CD8-positive, alpha-beta memory T cell (primary cell): ENCODE data around the gene SAE1. TPM values are rescaled to one million over a fixed set of nuclear protein-coding genes. Genes with fewer than 3 reads are reported as not detected.

ENCODE experiments used
- CTCF ChIA-PET: fragments of 350-600 bp; sonication (Branson Sonifier 250); formaldehyde crosslinking; loops from one replicate; lab custom pipeline; 2021; ENCODE audit warnings: antibody characterized with exemption; lab: Charles Lee
- POLR2A ChIA-PET: fragments of 350-600 bp; sonication (Branson Sonifier 250); formaldehyde crosslinking; loops from one replicate; lab custom pipeline; 2021; ENCODE audit warnings: antibody characterized with exemption; lab: Charles Lee
- DNase-seq, 5 donors: peaks; one replicate each; pipeline versions ENCODE4 v3.0.0 to v3.0.0-alpha.2; 2020 to 2022; ENCODE audit warnings: mixed read lengths in 1 of 5
- H3K27ac ChIP-seq: one replicate; pipeline ENCODE4 v1.7.0; 2013; ENCODE audit warnings: low read depth, mild to moderate bottlenecking, low read length, moderate library complexity
- H3K27me3 ChIP-seq: 2 replicates; pipeline ENCODE4 v1.7.0; 2013; ENCODE audit warnings: low read length, mild to moderate bottlenecking; ENCODE audit not compliant: insufficient read depth, poor library complexity, severe bottlenecking
- H3K36me3 ChIP-seq: 2 replicates; pipeline ENCODE4 v1.7.0; 2013; ENCODE audit warnings: mild to moderate bottlenecking, low read length, moderate library complexity; ENCODE audit not compliant: insufficient read depth
- H3K4me1 ChIP-seq: 2 replicates; pipeline ENCODE4 v1.7.0; 2013; ENCODE audit warnings: mild to moderate bottlenecking, low read length, moderate library complexity; ENCODE audit not compliant: insufficient read depth
- H3K4me3 ChIP-seq: 2 replicates; pipeline ENCODE4 v1.7.0; 2013; ENCODE audit warnings: mild to moderate bottlenecking, low read length
- H3K9me3 ChIP-seq: 2 replicates; pipeline ENCODE4 v1.7.0; 2013; ENCODE audit warnings: mild to moderate bottlenecking, low read length
- H3K27ac Mint-ChIP-seq, 8 donors: one replicate each; pipeline ENCODE4 v1.8.0; 2020 to 2021; ENCODE audit warnings: mixed read lengths in 8 of 8, mild to moderate bottlenecking in 6 of 8, inconsistent platforms in 3 of 8, moderate library complexity in 3 of 8
- H3K27me3 Mint-ChIP-seq, 2 donors: one replicate each; pipeline ENCODE4 v1.8.0; 2020 to 2021; ENCODE audit warnings: mixed read lengths in 2 of 2, mild to moderate bottlenecking in 1 of 2, moderate library complexity in 1 of 2
- H3K36me3 Mint-ChIP-seq, 3 donors: one replicate each; pipeline ENCODE4 v1.8.0; 2020 to 2021; ENCODE audit warnings: mixed read lengths in 3 of 3, inconsistent platforms in 1 of 3, mild to moderate bottlenecking in 1 of 3
- H3K4me1 Mint-ChIP-seq, 3 donors: one replicate each; pipeline ENCODE4 v1.8.0; 2020 to 2021; ENCODE audit warnings: mixed read lengths in 3 of 3, inconsistent platforms in 1 of 3, mild to moderate bottlenecking in 1 of 3
- H3K4me3 Mint-ChIP-seq, 7 donors: one replicate each; pipeline ENCODE4 v1.8.0; 2020 to 2021; ENCODE audit warnings: mixed read lengths in 7 of 7, mild to moderate bottlenecking in 6 of 7, moderate library complexity in 4 of 7, inconsistent platforms in 2 of 7
- H3K9me3 Mint-ChIP-seq, 5 donors: one replicate each; pipeline ENCODE4 v1.8.0; 2020 to 2022; ENCODE audit warnings: mixed read lengths in 5 of 5, mild to moderate bottlenecking in 3 of 5, moderate library complexity in 2 of 5, inconsistent platforms in 1 of 5
- polyA plus RNA-seq: library from polyadenylated mRNA; unstranded; fragments of 300-500 nt; fragmentation: Illumina TruSeq; gene quantifications from one replicate; pipeline ENCODE4 v1.2.3, GENCODE V29; 2021
- total RNA-seq, 2 experiments: library from RNA; stranded (reverse); gene quantifications; one replicate each; pipeline ENCODE4 v1.2.3, GENCODE V29; 2021

Gene SAE1
- total and polyA plus RNA-seq, 3 experiments from 2014 or later, result 107 to 172 (median 167) TPM

DNA sequence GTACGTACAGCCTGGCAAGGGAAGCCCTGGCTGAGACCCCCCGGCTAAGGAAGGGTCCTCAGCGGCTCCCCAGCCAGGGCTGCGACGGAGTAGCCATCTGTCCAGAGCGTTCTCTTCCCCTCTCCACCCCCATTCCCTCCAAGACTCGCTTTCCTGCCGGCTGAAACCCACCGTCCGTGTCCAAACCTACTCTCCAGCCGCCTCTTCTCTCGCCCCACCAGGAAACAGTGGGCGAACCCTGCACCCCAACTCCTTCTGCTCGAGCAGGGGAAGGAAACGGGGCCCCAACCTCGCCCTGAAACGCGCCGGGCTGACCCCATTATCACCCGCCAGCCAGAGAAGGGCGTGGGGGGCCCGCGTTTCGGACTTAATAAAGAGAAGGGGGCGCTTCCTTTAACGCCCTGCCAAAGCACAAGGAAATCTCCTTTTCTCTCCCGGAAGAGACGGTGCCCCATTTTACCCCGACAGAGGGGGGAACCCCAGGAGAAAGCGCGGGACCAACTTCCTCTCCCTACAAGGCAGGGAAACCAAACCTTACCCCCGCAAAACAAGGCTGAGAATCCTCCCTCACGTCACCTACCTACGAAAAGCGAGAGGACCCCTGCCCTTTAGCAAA, 19.5 kb upstream of the SAE1 start:
- Mint-ChIP-seq H3K9me3 (no peaks in the 10 kb centered on the region), H3K36me3 (peaks cover 5 to 27% (median 6%) of the 10 kb centered on the region in 3 donors), H3K4me1 (peaks cover 52 to 56% (median 55%) of the 10 kb centered on the region in 3 donors), H3K27me3 (no peaks in the 10 kb centered on the region), H3K27ac (peak overlapping the region; percentile 88 to 100 (median 96)), H3K4me3 (peak overlapping the region; percentile 95 to 100 (median 97))
- CTCF ChIA-PET, result interaction anchor here (0.8 to 1.5 kb wide), 3 partner anchors 32 to 133 kb away, joined by 3 to 5 read pairs (median 3); no protein-coding TSS in a partner anchor
- no peaks in the 10 kb centered on the region for H3K9me3 ChIP-seq
- peak overlapping the region; percentile 99 for H3K27ac ChIP-seq
- POLR2A ChIA-PET, result interaction anchor here (0.6 to 3.0 kb wide), 6 partner anchors 15 to 163 kb away, joined by 3 to 24 read pairs (median 4); no protein-coding TSS in a partner anchor
- peaks cover 51% of the 10 kb centered on the region for H3K4me1 ChIP-seq
- no peaks in the 10 kb centered on the region for H3K27me3 ChIP-seq
- H3K36me3 ChIP-seq, result peaks cover 8% of the 10 kb centered on the region
- peak; percentile 30 to 59 (median 48) for DNase-seq
- peak overlapping the region; percentile 96 for H3K4me3 ChIP-seq

DNA sequence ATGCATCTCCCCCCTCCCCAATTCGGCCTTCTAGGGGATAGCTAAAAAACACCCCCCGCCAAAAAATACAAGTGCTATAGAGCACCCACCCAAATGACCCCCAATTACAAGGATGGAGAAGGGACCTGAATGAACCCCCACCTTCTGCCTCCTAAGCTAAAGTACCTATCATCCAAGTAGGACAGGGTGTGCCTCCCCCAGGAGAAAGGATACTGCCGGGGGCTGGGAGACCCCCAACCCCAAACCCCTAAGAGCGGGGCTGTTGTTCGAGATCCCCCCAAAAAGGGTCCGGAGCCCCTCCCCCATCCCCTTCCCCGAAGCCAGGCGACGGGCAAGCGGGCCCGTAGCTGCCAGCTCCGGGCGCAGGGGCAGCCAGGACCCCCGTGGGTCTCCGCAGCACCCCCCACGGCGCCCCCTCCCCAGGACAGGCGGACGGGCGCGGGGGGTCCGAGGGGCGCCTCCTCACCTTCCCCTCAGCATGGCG, 18.9 kb upstream of the SAE1 start:
- peak overlapping the region; percentile 95 to 100 (median 97) for H3K4me3 Mint-ChIP-seq
- H3K4me1 Mint-ChIP-seq, result peaks cover 47 to 50% (median 49%) of the 10 kb centered on the region in 3 donors
- peaks cover 8% of the 10 kb centered on the region for H3K36me3 ChIP-seq
- H3K9me3 ChIP-seq, result no peaks in the 10 kb centered on the region
- no peaks in the 10 kb centered on the region for H3K9me3 Mint-ChIP-seq
- H3K36me3 Mint-ChIP-seq, result peaks cover 5 to 27% (median 6%) of the 10 kb centered on the region in 3 donors
- H3K4me3 ChIP-seq, result peak overlapping the region; percentile 96
- peak overlapping the region; percentile 99 to 100 (median 100) for H3K27ac Mint-ChIP-seq
- DNase-seq, result no peak
- POLR2A ChIA-PET, result interaction anchor here (0.5 to 3.0 kb wide), 9 partner anchors 16 to 1645 kb away, joined by 3 to 24 read pairs (median 5); partner anchors contain the start of gene INAFM1
- H3K4me1 ChIP-seq, result peaks cover 45% of the 10 kb centered on the region
- no peaks in the 10 kb centered on the region for H3K27me3 Mint-ChIP-seq
- CTCF ChIA-PET, result interaction anchor here (0.8 to 2.1 kb wide), 3 partner anchors 17 to 132 kb away, joined by 3 to 16 read pairs (median 5); no protein-coding TSS in a partner anchor
- H3K27me3 ChIP-seq, result no peaks in the 10 kb centered on the region
- H3K27ac ChIP-seq, result peak overlapping the region; percentile 99

DNA sequence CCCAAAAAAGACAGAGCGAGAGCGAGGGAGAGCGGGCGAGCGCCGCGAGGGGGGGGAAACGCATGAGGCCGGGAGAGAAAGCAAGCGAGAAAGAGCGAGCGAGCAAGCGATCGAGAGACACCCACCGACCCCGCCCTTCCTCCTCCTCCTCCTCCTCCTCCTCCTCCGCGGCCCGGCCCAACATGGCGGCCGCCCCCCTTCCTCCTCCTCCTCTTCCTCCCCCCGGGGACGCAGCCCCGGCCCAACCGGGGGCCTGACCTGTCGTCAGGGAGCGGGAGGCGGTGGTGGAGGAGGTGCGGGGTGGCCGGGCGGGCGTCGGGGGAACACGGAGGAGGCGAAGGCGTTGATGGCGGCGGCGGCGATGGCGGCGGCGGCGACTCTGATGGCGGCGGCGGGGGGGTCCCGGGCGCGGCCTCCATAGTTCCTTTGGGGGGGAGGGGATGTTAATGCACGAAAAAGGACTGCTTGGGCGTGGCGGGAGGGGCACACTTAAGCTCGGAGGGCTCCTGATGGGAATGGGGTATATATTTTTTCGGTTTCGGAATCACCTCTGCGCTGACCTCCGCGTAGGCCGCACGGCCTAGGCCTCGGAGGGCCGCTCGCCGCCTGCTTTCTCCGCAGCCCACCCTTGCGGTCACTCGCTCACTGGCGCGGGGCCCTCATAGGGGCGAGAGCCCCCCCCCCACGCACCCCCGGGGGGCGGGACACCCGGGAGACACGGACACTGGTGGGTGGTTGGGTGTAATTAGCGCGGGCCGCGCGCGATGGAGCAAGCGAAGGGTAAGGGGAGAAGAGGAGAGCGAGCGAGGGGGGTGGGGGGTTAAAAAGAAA, 18.3 kb upstream of the SAE1 start:
- H3K36me3 ChIP-seq, result peaks cover 8% of the 10 kb centered on the region
- Mint-ChIP-seq H3K27ac (peak overlapping the region; percentile 99 to 100 (median 100)), H3K36me3 (peaks cover 5 to 27% (median 6%) of the 10 kb centered on the region in 3 donors), H3K4me3 (peak overlapping the region; percentile 95 to 100 (median 97)), H3K4me1 (peaks cover 41 to 43% (median 42%) of the 10 kb centered on the region in 3 donors), H3K9me3 (no peaks in the 10 kb centered on the region), H3K27me3 (no peaks in the 10 kb centered on the region)
- H3K27ac ChIP-seq, result peak overlapping the region; percentile 99
- H3K4me1 ChIP-seq, result peaks cover 39% of the 10 kb centered on the region
- H3K4me3 ChIP-seq, result peak overlapping the region; percentile 96
- ChIA-PET CTCF (interaction anchor here (0.6 to 4.5 kb wide), 11 partner anchors 12 to 257 kb away, joined by 3 to 22 read pairs (median 4); no protein-coding TSS in a partner anchor), POLR2A (interaction anchor here (0.5 to 3.0 kb wide), 26 partner anchors 9 to 1646 kb away, joined by 3 to 24 read pairs (median 6); partner anchors contain the start of genes CCDC9, DHX34, INAFM1 and SAE1)
- H3K27me3 ChIP-seq, result no peaks in the 10 kb centered on the region
- DNase-seq, result peak; percentile 81 to 92 (median 85)
- no peaks in the 10 kb centered on the region for H3K9me3 ChIP-seq

DNA sequence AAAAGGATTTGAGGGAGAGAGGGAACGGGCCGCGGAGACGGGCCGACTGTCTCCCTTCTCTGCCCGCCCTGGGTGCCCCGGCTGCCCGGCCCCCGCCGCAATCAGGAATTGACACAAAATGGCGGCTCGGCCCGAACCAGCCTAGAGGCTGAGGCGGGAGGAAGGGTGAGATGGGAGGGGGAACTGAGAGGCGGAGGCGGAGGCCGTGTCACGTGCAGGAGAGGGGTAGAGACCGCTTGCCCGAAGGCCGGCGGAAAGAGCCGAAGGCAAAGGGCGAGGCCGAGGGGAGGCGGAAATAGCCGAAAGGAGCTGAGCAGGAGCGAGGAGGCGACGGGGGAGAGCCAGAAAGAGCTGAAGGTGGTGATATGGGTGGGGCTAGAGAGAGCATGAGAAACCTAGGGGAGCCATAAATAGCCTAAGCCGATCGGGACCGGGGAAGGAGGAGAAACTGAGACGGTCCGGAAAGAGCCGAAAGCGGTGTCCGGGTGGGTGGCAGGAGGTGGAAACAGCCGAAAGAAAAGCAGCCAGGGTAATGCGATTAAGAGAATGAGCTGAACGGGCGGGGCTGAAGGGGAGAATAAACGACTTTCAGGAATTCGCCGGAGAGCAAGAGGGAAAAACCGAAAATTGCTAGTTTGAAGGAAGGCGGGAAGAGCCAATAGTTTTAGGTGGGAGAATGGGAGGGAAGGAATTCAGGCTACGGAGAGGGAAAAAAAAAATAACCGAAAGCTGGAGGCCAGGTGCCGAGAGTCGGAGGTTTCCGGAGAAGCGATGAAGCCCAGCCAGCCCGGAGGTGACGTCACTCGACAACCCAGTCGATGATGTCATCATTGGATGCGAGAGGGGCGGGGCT, 17.4 kb upstream of the SAE1 start, which contains the start of gene ZC3H4:
Gene ZC3H4 (minus strand): TSS at position 780 of the 853 bp plus-strand sequence. CDS start 1,192 bp downstream, outside the sequence.
- ChIA-PET POLR2A (interaction anchor here (0.5 to 3.0 kb wide), 43 partner anchors 9 to 1463 kb away, joined by 3 to 24 read pairs (median 4); partner anchors contain the start of genes ARHGAP35, CCDC9, DHX34 and INAFM1), CTCF (interaction anchor here (0.6 to 4.5 kb wide), 20 partner anchors 9 to 257 kb away, joined by 3 to 22 read pairs (median 4); partner anchors contain the start of genes CCDC9 and SAE1)
- peak within 1 kb of the TSS; percentile 84 for H3K4me3 ChIP-seq
- H3K4me1 Mint-ChIP-seq, result peaks cover 32 to 35% (median 34%) of the 10 kb centered on the region in 3 donors
- H3K9me3 ChIP-seq, result no peaks in the 10 kb centered on the region
- H3K27me3 ChIP-seq, result no peaks in the 10 kb centered on the region
- H3K4me1 ChIP-seq, result peaks cover 30% of the 10 kb centered on the region
- H3K36me3 Mint-ChIP-seq, result peaks cover 5 to 27% (median 6%) of the 10 kb centered on the region in 3 donors
- H3K27ac Mint-ChIP-seq, result peak within 1 kb of the TSS; percentile 99 to 100 (median 100)
- H3K27ac ChIP-seq, result peak within 1 kb of the TSS; percentile 99
- DNase-seq, result peak; percentile 99 to 100 (median 100)
- H3K4me3 Mint-ChIP-seq, result peak within 1 kb of the TSS; percentile 95 to 100 (median 97)
- peaks cover 8% of the 10 kb centered on the region for H3K36me3 ChIP-seq
- no peaks in the 10 kb centered on the region for H3K27me3 Mint-ChIP-seq
- H3K9me3 Mint-ChIP-seq, result no peaks in the 10 kb centered on the region

DNA sequence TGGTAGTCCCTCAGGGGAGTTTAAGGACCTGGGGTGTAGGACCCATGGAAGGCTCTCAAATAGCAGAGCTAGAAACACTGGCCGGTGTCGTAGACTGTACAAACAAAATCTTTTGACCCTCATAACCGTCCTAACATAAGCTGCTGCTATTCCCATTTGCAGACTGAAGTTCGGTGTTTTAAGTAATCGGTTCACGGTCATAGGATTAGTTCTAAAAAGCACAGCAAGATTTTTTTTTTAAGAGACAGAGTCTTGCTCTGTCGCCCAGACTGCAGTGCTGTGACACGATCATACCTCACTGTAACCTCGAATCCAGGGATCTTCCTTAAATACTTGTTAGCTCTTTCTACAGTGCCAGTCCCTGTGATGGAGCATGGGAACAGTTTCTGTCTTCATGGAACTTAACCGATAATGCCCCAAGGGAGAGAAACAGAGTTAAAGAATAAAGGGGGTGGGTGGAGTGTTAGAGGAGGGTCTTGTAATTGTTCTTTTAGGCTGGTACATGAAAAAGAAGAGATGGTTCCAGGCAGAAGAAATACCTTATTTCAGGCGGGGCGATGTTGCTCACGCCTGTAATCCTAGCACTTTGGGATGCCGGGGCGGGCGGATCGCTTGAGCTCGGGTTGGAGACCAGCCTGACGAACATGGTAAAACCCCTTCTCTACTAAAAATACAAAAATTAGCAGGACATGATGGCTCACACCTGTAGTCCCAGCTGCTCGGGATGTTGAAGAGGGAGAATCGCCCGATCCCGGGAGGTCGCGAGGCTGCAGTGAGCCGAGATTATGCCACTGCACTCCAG, 16.6 kb upstream of the SAE1 start:
- Histone ChIP-seq H3K36me3 (peaks cover 8% of the 10 kb centered on the region), H3K4me1 (peaks cover 22% of the 10 kb centered on the region), H3K9me3 (no peaks in the 10 kb centered on the region), H3K27ac (peak overlapping the region; percentile 99), H3K4me3 (peak overlapping the region; percentile 84), H3K27me3 (no peaks in the 10 kb centered on the region)
- CTCF ChIA-PET, result interaction anchor here (0.7 to 4.5 kb wide), 18 partner anchors 9 to 142 kb away, joined by 3 to 22 read pairs (median 4); partner anchors contain the start of genes CCDC9 and SAE1
- Mint-ChIP-seq H3K4me1 (peaks cover 25 to 27% (median 25%) of the 10 kb centered on the region in 3 donors), H3K27me3 (no peaks in the 10 kb centered on the region), H3K9me3 (no peaks in the 10 kb centered on the region), H3K27ac (peak overlapping the region; percentile 99 to 100 (median 100)), H3K36me3 (peaks cover 5 to 27% (median 6%) of the 10 kb centered on the region in 3 donors), H3K4me3 (peak overlapping the region; percentile 95 to 100 (median 97))
- no peak for DNase-seq
- POLR2A ChIA-PET, result interaction anchor here (0.5 to 3.0 kb wide), 30 partner anchors 10 to 1468 kb away, joined by 3 to 24 read pairs (median 5); partner anchors contain the start of genes ARHGAP35, CCDC9, DHX34 and INAFM1

DNA sequence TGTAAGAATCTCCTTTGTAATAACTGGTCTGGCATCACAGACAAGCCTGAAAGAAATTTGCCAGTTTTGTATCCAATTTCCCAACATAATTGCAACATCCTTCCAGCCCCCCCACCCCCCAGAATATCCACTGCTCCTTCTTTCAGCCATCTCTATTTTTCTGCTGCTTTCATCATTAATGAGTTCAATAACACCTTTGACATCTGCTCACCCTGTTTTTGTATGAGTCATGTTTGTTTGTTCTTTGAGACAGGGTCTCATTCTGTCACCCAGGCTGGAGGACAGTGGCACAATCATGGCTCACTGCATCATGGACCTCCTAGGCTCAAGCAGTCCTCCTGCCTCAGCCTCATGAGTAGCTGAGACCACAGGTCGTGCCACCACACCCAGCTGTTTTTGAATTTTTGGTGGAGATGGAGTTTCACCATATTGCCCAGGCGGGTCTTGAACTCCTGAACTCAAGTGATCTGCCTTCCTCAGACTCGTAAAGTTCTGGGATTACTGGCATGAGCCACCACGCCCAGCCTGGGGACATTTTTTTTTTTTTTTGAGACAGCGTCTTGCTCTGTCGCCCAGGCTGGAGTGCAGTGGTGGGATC, 10.1 kb upstream of the SAE1 start:
- no peaks in the 10 kb centered on the region for H3K27me3 Mint-ChIP-seq
- no peak overlapping the region for H3K4me3 Mint-ChIP-seq
- no peaks in the 10 kb centered on the region for H3K36me3 ChIP-seq
- no peaks in the 10 kb centered on the region for H3K9me3 ChIP-seq
- ChIA-PET CTCF (interaction anchor here (0.6 to 1.0 kb wide), 3 partner anchors 10 to 41 kb away, joined by 3 to 4 read pairs (median 3); partner anchors contain the start of gene SAE1), POLR2A (interaction anchor here (0.6 kb wide), 1 partner anchor 26 kb away, joined by 5 read pairs; no protein-coding TSS in a partner anchor)
- no peak overlapping the region for H3K27ac ChIP-seq
- H3K36me3 Mint-ChIP-seq, result no peaks in the 10 kb centered on the region
- H3K4me1 Mint-ChIP-seq, result peaks cover 0 to 6% (median 5%) of the 10 kb centered on the region in 3 donors
- H3K9me3 Mint-ChIP-seq, result no peaks in the 10 kb centered on the region
- DNase-seq, result no peak
- H3K27ac Mint-ChIP-seq, result no peak overlapping the region
- H3K27me3 ChIP-seq, result no peaks in the 10 kb centered on the region
- no peak overlapping the region for H3K4me3 ChIP-seq
- no peaks in the 10 kb centered on the region for H3K4me1 ChIP-seq
